Activated CD4-positive, alpha-beta T cell treated with anti-CD3 and anti-CD28 coated beads for 36 hours (primary cell): ENCODE measurements around the gene ARHGAP22. TPM values are rescaled to one million over a fixed set of nuclear protein-coding genes. Genes with fewer than 3 reads are reported as not detected.

Source experiments
- ATAC-seq: fragments of 200-7000 bp; cut with Tn5 transposase; one replicate; pipeline ENCODE4 v1.10.0; 2021; ENCODE audit warnings: mild to moderate bottlenecking, moderate library complexity
- CTCF ChIA-PET: fragments of 350-600 bp; sonication (Branson Sonifier 250); formaldehyde crosslinking; loops from one replicate; lab custom pipeline; 2021; ENCODE audit warnings: antibody characterized with exemption; lab: Charles Lee
- POLR2A ChIA-PET: fragments of 350-600 bp; sonication (Branson Sonifier 250); formaldehyde crosslinking; loops from one replicate; lab custom pipeline; 2021; ENCODE audit warnings: antibody characterized with exemption, inconsistent platforms; lab: Charles Lee
- DNase-seq: peaks from one replicate; pipeline ENCODE4 v3.0.0-alpha.2; 2020
- H3K27ac Mint-ChIP-seq: one replicate; pipeline ENCODE4 v1.8.0; 2021; ENCODE audit warnings: mixed read lengths
- H3K27me3 Mint-ChIP-seq: one replicate; pipeline ENCODE4 v1.8.0; 2021; ENCODE audit warnings: mixed read lengths
- H3K36me3 Mint-ChIP-seq: one replicate; pipeline ENCODE4 v1.8.0; 2021; ENCODE audit warnings: low read depth, mixed read lengths
- H3K4me1 Mint-ChIP-seq: one replicate; pipeline ENCODE4 v1.8.0; 2021; ENCODE audit warnings: mixed read lengths
- H3K4me3 Mint-ChIP-seq: one replicate; pipeline ENCODE4 v1.8.0; 2021; ENCODE audit warnings: mild to moderate bottlenecking, moderate library complexity, mixed read lengths
- H3K9me3 Mint-ChIP-seq: one replicate; pipeline ENCODE4 v1.8.0; 2021; ENCODE audit warnings: low read depth, mixed read lengths
- intact Hi-C, 2 experiments: fragments of 100-400 bp; cut with DNase I in 1 of 2; cut with micrococcal nuclease in 1 of 2; formaldehyde crosslinking; loops; one replicate each; pipeline versions ENCODE4 v1.14.2 to v1.15.1; 2022 to 2024; cut with DNase I, micrococcal nuclease
- total RNA-seq, 2 experiments: library from RNA; stranded (reverse); gene quantifications; one replicate each; pipeline ENCODE4 v1.2.3, GENCODE V29; 2021

Gene ARHGAP22
- total RNA-seq, 2 experiments from 2014 or later: 0.27 to 0.47 TPM

DNA sequence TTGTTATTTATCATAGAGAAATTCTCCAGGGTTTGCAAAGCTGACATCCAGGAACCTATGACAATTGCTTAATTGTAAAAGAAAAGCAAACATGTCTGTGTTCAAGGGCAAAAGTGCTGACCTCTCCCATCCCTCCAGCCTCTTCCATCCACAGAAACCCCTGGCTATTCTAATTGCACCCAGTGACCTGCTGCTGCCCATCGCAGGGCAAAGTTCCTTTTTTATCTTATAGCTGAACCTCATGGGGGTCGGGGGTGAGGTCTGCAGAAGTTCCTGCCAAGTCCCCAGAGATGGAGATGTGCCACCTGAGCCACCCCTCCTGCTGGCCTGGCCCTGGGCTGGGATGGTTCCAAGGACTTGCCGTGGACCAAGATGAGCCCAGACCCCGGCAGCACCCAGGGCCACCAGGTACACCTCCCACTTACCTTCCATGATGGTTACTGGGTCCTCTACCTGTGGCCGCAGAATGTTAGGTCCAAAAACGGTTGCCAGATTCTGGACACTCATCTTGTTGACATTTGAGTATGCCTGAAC lies 151.9 kb downstream of the ARHGAP22 start:
- POLR2A ChIA-PET: no interaction called here
- no peaks in the 10 kb centered on the region for H3K9me3 Mint-ChIP-seq
- no peak overlapping the region for H3K4me3 Mint-ChIP-seq
- intact Hi-C loops: no loop called here
- ATAC-seq (no peak), DNase-seq (no peak)
- no peak overlapping the region for H3K27ac Mint-ChIP-seq
- no peaks in the 10 kb centered on the region for H3K36me3 Mint-ChIP-seq
- CTCF ChIA-PET: no interaction called here
- no peaks in the 10 kb centered on the region for H3K27me3 Mint-ChIP-seq
- H3K4me1 Mint-ChIP-seq: no peaks in the 10 kb centered on the region

DNA sequence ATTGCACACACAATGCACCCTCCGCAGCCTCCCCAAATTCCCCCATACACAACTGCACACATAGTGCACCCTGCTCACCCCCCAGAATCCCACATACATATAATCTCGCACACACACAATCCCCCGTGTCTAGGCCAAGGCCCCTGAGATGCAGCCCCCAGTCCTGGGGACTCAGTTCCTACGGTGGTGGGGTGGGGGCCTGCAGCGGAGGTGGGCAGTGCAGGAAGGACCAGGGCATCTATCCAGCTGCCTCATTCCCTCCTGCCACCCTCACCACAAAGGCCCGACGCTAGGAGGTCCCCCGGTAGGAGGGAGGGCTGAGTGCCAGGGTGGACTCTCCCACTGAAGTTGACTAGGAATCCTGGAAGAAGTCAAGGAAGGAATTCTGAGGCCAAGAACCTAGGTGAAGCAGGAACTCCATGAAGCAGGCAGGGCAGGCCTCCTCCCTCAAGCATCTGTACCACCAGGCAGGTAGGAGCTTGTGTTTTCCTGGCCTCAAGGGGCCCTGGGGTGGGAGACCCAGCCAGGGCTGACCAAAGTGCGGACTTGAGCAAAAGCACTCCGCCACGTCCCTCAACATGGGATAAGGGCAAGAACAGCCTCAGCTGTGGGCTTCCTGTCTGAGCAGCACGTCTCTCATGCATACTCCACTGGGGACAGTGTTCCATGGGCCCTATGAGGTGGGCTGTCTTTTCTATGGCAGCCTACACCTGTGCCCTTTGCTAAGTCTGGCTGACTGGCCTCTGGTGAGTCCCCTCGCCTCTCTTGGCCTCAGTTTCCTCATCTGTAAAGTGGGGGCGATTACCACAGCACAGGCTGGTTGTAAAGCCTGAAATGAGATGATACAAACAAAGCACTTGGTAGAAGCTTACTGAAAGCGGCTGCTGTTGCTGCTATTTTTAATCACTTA lies 152.6 kb downstream of the ARHGAP22 start:
- ATAC-seq (no peak), DNase-seq (no peak)
- Mint-ChIP-seq H3K36me3 (no peaks in the 10 kb centered on the region), H3K4me3 (no peak overlapping the region), H3K27me3 (no peaks in the 10 kb centered on the region), H3K27ac (no peak overlapping the region), H3K4me1 (no peaks in the 10 kb centered on the region), H3K9me3 (no peaks in the 10 kb centered on the region)
- intact Hi-C loops: no loop called here
- POLR2A ChIA-PET: no interaction called here
- CTCF ChIA-PET: no interaction called here

DNA sequence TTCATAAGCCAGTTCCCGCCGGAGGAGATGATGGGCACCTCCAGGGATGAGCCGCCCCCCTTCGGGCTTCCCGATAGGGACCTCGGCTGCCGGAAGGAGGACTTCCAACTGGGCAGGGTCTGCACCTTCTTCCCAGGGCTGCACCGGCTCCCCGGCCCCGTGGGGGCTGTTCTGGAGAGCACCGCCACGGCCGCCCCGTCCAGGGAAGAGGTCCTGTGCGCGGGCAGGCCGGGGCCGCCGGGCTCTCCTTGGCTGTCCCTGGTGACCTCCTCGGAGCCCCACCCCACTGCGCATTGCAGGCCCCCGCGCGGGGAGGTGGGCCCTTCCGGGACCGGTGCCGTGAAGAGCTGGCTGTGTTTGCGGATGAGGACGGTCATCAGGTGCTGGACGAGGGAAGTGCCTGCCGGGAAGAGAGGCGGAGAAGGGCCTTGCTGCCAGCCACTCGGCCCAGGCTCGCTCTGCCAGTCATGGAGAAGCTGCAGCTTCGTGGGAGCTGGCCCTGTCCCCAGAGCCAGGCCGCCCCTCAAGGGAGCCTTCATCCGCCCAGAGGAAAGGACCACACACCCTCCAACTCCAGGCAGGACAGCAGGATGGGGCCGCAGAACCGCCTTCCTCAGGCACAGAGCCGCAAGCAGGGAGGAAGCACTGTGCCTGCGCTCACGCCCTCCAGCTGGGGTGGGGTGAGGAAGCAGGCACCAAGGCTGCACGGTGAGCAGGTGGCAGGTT lies 154.0 kb downstream of the ARHGAP22 start:
- no peaks in the 10 kb centered on the region for H3K27me3 Mint-ChIP-seq
- DNase-seq: no peak
- intact Hi-C loops: no loop called here
- ChIA-PET CTCF (no interaction called here), POLR2A (no interaction called here)
- H3K9me3 Mint-ChIP-seq: no peaks in the 10 kb centered on the region
- ATAC-seq: no peak
- H3K4me3 Mint-ChIP-seq: no peak overlapping the region
- no peaks in the 10 kb centered on the region for H3K4me1 Mint-ChIP-seq
- H3K36me3 Mint-ChIP-seq: no peaks in the 10 kb centered on the region
- no peak overlapping the region for H3K27ac Mint-ChIP-seq

- no peak for DNase-seq
- Mint-ChIP-seq H3K27ac (no peak overlapping the region), H3K27me3 (no peaks in the 10 kb centered on the region), H3K36me3 (no peaks in the 10 kb centered on the region), H3K4me3 (no peak overlapping the region), H3K4me1 (no peaks in the 10 kb centered on the region), H3K9me3 (no peaks in the 10 kb centered on the region)
- intact Hi-C loops: no loop called here
- POLR2A ChIA-PET: no interaction called here
- no peak for ATAC-seq
- CTCF ChIA-PET: no interaction called here
Measured at GRCh38 chr10:48450233-48450740, 154.6 kb downstream of the ARHGAP22 start.

GRCh38 chr10:48449501-48450232 lies 155.2 kb downstream of the ARHGAP22 start:
- ATAC-seq (no peak), DNase-seq (no peak)
- Mint-ChIP-seq H3K4me1 (no peaks in the 10 kb centered on the region), H3K27ac (no peak overlapping the region), H3K4me3 (no peak overlapping the region), H3K36me3 (no peaks in the 10 kb centered on the region), H3K9me3 (no peaks in the 10 kb centered on the region), H3K27me3 (no peaks in the 10 kb centered on the region)
- CTCF ChIA-PET: interaction anchor here (0.8 to 0.9 kb wide), 2 partner anchors 14 to 50 kb away, joined by 3 read pairs; no protein-coding TSS in a partner anchor
- POLR2A ChIA-PET: interaction anchor here (0.6 kb wide), 1 partner anchor 206 kb away, joined by 3 read pairs; no protein-coding TSS in a partner anchor
- intact Hi-C loops: no loop called here

DNA sequence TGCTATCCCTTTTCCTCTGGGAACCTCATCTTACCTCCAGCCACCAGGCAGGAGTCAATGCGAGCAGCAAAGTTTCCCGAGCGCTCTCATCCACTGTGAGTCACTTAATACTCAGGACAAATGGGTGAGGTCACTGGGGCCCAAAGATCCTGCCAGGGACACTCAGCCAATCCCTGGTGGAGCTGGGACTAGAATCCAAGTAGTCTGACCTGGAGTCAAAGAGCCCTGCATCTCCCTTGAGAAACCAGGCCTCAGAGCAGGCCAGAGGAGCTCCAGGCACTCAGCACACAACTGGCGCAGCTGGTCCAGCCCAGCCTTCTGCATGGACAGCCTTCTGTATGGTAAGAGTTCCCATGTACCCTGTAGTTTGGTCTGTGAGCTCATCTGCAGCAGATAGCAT lies 156.1 kb downstream of the ARHGAP22 start:
- DNase-seq (no peak), ATAC-seq (no peak)
- ChIA-PET CTCF (interaction anchor here (0.8 to 0.9 kb wide), 2 partner anchors 15 to 51 kb away, joined by 3 read pairs; no protein-coding TSS in a partner anchor), POLR2A (no interaction called here)
- Mint-ChIP-seq H3K27me3 (no peaks in the 10 kb centered on the region), H3K4me1 (no peaks in the 10 kb centered on the region), H3K4me3 (no peak overlapping the region), H3K9me3 (no peaks in the 10 kb centered on the region), H3K36me3 (no peaks in the 10 kb centered on the region), H3K27ac (no peak overlapping the region)
- intact Hi-C loops: no loop called here

- POLR2A ChIA-PET: no interaction called here
- CTCF ChIA-PET: no interaction called here
- ATAC-seq: no peak
- Mint-ChIP-seq H3K36me3 (no peaks in the 10 kb centered on the region), H3K9me3 (no peaks in the 10 kb centered on the region), H3K27ac (no peak overlapping the region), H3K4me1 (no peaks in the 10 kb centered on the region), H3K27me3 (no peaks in the 10 kb centered on the region), H3K4me3 (no peak overlapping the region)
- DNase-seq: no peak
- intact Hi-C loops: no loop called here
Measured at GRCh38 chr10:48447356-48448215, 157.3 kb downstream of the ARHGAP22 start.

DNA sequence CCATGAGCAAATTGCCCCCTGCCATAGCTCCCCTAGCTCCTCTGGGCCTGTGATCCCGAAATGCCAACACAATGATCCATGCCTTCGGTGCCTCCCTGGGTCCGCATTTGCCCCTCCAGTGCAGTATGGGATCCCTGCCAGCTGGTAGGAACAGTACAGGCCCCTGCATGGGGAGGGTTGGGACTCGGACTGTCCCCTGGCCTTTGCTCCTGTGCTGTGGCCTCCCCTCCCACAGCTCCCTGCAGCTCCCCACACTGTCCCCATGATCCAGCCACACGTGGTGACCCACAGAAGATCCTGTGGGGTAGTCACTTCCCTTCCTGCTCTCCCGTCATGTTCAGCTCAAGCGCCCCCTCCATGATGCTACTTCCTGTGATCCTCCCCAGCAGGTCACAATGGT lies 158.1 kb downstream of the ARHGAP22 start:
- ChIA-PET CTCF (no interaction called here), POLR2A (no interaction called here)
- Mint-ChIP-seq H3K4me1 (no peaks in the 10 kb centered on the region), H3K27me3 (no peaks in the 10 kb centered on the region), H3K36me3 (no peaks in the 10 kb centered on the region), H3K27ac (no peak overlapping the region), H3K9me3 (no peaks in the 10 kb centered on the region), H3K4me3 (no peak overlapping the region)
- ATAC-seq (no peak), DNase-seq (no peak)
- intact Hi-C loops: no loop called here

GRCh38 chr10:48445932-48446331 lies 158.9 kb downstream of the ARHGAP22 start:
- no peak for DNase-seq
- no peaks in the 10 kb centered on the region for H3K4me1 Mint-ChIP-seq
- POLR2A ChIA-PET: no interaction called here
- CTCF ChIA-PET: interaction anchor here (0.6 to 1.2 kb wide), 2 partner anchors 9 to 13 kb away, joined by 3 read pairs; no protein-coding TSS in a partner anchor
- ATAC-seq: no peak
- H3K27me3 Mint-ChIP-seq: no peaks in the 10 kb centered on the region
- no peak overlapping the region for H3K4me3 Mint-ChIP-seq
- intact Hi-C loops: no loop called here
- H3K9me3 Mint-ChIP-seq: no peaks in the 10 kb centered on the region
- H3K27ac Mint-ChIP-seq: no peak overlapping the region
- no peaks in the 10 kb centered on the region for H3K36me3 Mint-ChIP-seq
